NCI-H146 (cell line): ENCODE results near the gene SSC5D.
A peak's percentile ranks its signal among the peaks of the same experiment; 100 is the strongest.

ENCODE experiments used
- DNase-seq: peaks from one replicate; lab custom pipeline; 2025; lab: John Stamatoyannopoulos, UW

SSC5D gene

GRCh38 chr19:55473225-55474012 lies 14.8 kb upstream of the SSC5D start:
- DNase-seq = peak; percentile 94

GRCh38 chr19:55474269-55475265 lies 13.7 kb upstream of the SSC5D start:
- DNase-seq = no peak

DNA sequence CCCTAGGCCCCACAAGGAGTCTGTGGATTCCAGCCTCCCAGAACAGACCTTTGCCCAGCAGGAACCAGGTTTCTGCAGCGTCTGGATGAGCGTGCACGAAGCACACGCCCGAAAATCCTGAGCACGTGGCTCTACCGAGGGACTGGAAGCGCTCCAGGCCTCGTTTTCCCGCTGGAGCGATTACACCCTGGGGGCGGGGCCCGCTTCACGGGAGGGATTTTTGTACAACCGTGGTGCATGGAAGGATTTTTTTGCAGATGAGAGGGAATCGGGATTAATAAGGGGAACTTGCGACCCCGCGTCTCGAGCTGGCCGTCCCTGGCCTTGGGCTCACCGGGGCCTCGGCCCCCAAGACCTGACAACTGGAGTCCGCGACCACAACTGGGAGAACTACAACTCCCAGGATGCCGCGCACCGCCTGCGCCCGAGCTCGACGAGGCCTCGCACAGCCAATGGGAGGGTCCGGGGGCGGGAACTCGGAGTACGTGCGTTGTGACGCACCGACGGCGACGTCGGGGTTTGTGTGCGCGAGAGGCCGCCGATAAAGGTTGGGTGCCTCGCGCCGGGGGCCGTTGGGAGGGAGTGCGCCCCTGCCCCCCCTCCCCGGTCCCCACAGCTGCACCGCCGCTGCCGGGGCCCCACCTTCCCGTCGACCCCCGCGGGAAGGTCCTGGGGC lies 12.0 kb upstream of the SSC5D start, which contains the start of gene ZNF628:
TSS of gene ZNF628 (plus strand) at position 518 of the 676 bp plus-strand sequence. CDS start 3,294 bp downstream, outside the sequence.
- peak; percentile 100 for DNase-seq

DNA sequence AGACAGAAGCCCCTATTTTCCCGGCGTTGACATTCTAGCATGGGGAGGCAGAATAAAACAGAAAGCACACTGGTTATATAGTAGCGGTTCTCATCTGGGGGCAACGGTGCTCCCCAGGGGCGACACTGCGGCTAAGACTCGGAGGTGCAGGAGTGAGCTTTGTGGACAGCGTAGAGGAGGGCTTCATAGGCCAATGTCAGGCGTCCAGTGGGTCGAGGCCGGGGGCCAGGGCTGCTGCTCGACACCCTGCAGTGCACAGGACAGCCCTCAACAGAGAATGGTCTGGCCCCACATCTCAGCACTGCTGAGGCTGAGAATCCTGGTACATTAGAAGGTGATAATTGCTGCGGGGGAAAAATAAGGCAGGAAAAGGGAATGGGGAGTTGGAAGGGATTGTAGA lies 10.3 kb upstream of the SSC5D start:
- DNase-seq = no peak

GRCh38 chr19:55478364-55478763 lies 9.9 kb upstream of the SSC5D start:
- no peak for DNase-seq

- no peak for DNase-seq
Observed at GRCh38 chr19:55479045-55479444, 9.2 kb upstream of the SSC5D start.

DNA sequence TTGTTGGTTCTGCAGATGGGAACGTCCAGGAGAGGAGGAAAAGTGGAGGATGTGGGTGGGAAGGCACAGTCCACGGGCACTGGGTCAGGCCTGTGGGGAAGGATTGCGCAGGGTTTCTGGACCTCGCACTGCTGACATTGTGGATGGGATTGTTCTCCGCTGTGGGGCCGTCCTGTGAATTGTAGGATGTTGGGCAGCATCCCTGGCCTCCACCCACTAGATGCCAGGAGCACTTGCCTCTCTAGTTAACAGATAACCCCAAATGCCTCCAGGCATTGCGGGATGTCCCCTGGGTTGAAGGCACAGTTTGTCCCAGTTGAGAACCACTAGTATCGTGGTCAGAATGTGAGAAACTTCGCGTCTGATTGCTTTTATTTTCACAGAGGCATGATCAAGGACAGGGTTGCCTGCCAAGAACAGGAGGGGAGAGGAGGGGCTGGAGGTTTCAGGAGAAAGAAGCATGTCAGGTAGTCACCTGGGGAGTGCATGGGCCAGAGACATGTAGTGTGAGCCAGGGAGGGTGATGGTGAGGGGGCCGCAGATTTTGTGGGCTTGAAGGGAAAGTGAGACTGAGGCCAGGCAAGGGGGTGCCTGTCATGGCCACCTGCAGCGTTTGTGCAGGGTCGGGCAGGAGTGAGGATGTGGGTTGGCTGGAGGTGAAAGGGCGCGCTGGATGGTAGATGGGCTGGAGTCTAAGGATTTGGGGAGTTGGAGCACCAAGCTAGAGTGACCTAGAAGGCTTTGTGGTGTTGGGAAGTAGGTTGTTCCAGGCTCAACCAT lies 8.6 kb upstream of the SSC5D start:
- no peak for DNase-seq

DNA sequence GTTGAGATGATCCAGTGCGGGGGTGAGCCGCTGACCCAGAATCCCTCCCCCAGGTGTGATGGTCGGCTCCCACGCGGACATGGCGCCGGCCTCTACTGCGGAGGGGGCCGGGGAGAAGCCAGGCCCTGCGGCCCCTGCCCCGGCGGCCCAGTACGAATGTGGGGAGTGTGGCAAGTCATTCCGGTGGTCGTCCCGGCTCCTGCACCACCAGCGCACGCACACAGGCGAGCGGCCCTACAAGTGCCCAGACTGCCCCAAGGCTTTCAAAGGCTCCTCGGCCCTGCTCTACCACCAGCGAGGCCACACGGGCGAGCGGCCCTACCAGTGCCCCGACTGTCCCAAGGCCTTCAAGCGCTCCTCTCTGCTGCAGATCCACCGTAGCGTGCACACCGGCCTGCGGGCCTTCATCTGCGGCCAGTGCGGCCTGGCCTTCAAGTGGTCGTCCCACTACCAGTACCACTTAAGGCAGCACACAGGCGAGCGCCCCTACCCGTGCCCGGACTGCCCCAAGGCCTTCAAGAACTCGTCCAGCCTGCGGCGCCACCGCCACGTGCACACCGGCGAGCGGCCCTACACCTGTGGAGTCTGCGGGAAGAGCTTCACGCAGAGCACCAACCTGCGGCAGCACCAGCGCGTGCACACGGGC lies 7.0 kb upstream of the SSC5D start:
- DNase-seq = no peak

- DNase-seq = no peak
Observed at GRCh38 chr19:55481794-55482155, 6.5 kb upstream of the SSC5D start.

DNA sequence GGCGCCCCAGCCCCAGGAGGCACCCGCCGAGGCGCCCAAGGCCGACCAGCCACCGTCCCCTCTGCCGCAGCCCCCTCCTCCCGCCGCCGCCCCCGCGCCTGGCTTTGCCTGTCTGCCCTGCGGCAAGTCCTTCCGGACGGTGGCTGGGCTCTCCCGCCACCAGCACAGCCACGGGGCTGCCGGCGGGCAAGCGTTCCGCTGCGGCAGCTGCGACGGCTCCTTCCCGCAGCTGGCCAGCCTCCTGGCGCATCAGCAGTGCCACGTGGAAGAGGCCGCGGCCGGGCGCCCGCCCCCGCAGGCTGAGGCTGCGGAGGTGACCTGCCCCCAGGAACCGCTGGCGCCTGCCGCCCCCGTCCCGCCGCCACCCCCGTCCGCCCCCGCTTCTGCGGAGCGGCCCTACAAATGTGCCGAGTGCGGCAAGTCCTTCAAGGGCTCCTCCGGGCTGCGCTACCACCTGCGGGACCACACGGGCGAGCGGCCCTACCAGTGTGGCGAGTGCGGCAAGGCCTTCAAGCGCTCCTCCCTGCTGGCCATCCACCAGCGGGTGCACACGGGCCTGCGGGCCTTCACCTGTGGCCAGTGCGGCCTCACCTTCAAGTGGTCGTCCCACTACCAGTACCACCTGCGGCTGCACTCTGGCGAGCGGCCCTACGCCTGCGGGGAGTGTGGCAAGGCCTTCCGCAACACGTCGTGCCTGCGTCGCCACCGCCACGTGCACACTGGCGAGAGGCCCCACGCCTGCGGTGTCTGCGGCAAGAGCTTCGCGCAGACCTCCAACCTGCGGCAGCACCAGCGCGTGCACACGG lies 5.9 kb upstream of the SSC5D start:
- DNase-seq = no peak

GRCh38 chr19:55482967-55483705 lies 5.1 kb upstream of the SSC5D start:
- DNase-seq = no peak

GRCh38 chr19:55483706-55484592 lies 4.3 kb upstream of the SSC5D start:
- DNase-seq = no peak

GRCh38 chr19:55484593-55485438 lies 3.4 kb upstream of the SSC5D start, which contains the start of gene NAT14:
NAT14 (plus strand) TSS chr19:55485188; CDS start chr19:55485709, 521 bp downstream.
- DNase-seq = peak; percentile 83

GRCh38 chr19:55485439-55486011 lies 2.7 kb upstream of the SSC5D start:
- peak; percentile 51 for DNase-seq

DNA sequence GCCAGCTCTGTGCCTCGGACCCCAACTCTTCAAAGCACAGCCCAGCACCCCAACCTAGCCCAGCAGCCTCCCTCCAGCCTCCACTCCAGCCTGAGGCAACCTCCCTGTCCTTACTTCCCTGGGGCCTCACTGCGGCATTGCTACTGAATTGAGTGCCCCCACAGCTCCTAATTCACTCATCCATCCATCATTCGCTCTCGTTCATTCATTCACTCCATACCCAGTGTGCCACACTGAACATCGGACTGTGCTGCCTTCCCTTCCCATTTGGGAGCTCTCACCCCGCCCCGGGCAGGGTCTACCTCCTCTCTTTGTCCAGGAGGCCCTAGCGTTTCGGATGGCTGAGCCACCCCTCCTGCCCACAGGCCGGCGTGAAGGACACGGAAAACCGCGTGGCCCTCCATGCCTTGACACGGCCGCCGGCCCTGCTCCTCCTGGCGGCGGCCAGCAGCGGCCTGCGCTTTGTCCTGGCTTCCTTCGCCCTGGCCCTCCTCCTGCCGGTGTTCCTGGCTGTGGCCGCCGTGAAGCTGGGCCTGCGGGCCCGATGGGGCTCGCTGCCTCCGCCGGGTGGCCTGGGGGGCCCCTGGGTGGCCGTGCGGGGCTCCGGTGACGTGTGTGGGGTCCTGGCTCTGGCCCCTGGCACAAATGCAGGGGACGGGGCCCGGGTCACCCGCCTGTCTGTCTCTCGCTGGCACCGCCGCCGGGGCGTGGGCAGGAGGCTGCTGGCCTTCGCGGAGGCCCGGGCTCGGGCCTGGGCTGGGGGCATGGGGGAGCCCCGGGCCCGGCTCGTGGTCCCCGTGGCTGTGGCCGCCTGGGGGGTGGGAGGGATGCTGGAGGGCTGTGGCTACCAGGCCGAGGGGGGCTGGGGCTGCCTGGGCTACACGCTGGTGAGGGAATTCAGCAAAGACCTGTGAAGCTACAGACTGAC lies 1.9 kb upstream of the SSC5D start:
- no peak for DNase-seq
